Neural progenitor cell (in vitro differentiated cells): ENCODE data around the gene PRR19.

Source experiments
- CTCF ChIP-seq: fragments of 200-600 bp; sonication (generic); IDR thresholded peaks from 2 replicates; pipeline ENCODE4 v1.5.1; 2017; ENCODE audit warnings: antibody characterized with exemption, mild to moderate bottlenecking
- EZH2 ChIP-seq: fragments of 200-600 bp; sonication (generic); IDR thresholded peaks from 2 replicates; pipeline ENCODE4 v1.6.1; 2017; ENCODE audit warnings: antibody characterized with exemption, mild to moderate bottlenecking, moderate library complexity
- EZH2phosphoT487 ChIP-seq: fragments of 200-600 bp; sonication (generic); IDR thresholded peaks from 2 replicates; pipeline ENCODE4 v1.6.1; 2017; ENCODE audit warnings: antibody characterized with exemption

GRCh38 chr19:42303876-42304275 is 1.9 kb downstream of the PRR19 start:
- TF ChIP-seq CTCF: no peak
- no peak for TF ChIP-seq EZH2
- TF ChIP-seq EZH2phosphoT487: no peak
